A673 (cell line): ENCODE data around the gene MAP3K3.

Experiments
- EZH2 ChIP-seq: fragments of 200-600 bp; sonication (generic); IDR thresholded peaks from 2 replicates; pipeline ENCODE4 v1.6.1; 2017; ENCODE audit warnings: borderline replicate concordance, low read depth, mild to moderate bottlenecking, mixed read lengths, antibody characterized with exemption, low read length; ENCODE audit not compliant: poor library complexity, severe bottlenecking
- TF ChIP-seq, protein P1 (sequence below): fragments of 300-800, 200-600 bp; sonication (generic); conservative IDR thresholded peaks from 2 replicates; pipeline ENCODE4 v1.5.1; 2017; ENCODE audit warnings: low read depth, mild to moderate bottlenecking, antibody characterized with exemption, low read length, moderate library complexity, mixed read lengths

DNA sequence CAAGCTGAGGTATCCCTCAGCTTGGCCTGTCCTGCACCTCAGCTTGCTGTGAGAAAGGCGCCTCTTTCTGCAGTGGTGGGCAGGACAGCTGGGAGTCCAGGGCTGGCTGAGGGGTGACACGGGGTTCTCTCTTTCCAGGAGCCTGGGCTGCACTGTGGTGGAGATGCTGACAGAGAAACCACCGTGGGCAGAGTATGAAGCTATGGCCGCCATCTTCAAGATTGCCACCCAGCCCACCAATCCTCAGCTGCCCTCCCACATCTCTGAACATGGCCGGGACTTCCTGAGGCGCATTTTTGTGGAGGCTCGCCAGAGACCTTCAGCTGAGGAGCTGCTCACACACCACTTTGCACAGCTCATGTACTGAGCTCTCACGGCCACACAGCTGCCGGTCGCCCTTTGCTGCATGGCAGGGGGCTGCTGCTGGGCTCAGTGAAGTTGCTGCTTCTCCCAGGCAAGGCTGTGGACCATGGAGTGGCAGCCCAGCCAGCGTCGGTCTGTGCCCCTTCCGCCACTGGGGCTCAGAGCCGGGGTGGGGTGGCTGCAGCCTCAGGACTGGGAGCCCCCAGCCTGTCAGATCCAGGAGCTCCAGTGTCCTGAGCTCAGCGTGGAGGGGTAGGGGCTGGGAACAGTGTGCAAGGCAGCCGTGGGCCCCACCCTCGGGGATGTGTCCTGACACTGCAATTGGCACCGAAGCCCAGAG is 71.3 kb downstream of the MAP3K3 start:
- TF ChIP-seq, protein P1, sequence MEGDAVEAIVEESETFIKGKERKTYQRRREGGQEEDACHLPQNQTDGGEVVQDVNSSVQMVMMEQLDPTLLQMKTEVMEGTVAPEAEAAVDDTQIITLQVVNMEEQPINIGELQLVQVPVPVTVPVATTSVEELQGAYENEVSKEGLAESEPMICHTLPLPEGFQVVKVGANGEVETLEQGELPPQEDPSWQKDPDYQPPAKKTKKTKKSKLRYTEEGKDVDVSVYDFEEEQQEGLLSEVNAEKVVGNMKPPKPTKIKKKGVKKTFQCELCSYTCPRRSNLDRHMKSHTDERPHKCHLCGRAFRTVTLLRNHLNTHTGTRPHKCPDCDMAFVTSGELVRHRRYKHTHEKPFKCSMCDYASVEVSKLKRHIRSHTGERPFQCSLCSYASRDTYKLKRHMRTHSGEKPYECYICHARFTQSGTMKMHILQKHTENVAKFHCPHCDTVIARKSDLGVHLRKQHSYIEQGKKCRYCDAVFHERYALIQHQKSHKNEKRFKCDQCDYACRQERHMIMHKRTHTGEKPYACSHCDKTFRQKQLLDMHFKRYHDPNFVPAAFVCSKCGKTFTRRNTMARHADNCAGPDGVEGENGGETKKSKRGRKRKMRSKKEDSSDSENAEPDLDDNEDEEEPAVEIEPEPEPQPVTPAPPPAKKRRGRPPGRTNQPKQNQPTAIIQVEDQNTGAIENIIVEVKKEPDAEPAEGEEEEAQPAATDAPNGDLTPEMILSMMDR, result no peak
- TF ChIP-seq EZH2, result no peak
